ENCODE results near the gene OR51A7.

OR51A7 gene

DNA sequence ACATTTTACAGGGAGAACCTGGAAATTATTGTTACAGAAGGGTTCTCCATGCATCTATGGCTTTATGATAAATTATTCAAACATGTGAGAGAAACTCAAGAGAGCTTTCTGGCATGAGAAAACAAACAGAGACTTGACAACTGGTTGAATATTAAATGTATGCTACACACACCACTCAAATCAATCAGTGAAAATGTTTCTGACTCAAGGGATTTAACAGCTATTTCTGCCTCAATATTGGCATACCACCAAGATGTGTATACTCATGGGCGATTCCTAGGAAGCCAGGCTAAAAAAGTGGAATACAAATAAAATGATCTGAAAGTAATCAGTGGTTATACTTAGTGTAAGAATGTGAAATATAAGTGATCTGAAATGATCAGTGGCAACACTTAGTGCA lies 37.7 kb upstream of the OR51A7 start:
- Histone ChIP-seq H3K23ac (ENCODE audit: low read depth, low read length, poor library complexity) (no peak overlapping the region), H3K36me3 (replicated peaks in 1 of 2; ENCODE audit: control insufficient read depth in 2 of 2, insufficient read depth in 2 of 2, low read length in 2 of 2) (no peaks in the 10 kb centered on the region), H3K79me1 (ENCODE audit: low read depth, low read length) (no peaks in the 10 kb centered on the region), H3K27me3 (ENCODE audit: control insufficient read depth in 3 of 3, insufficient read depth in 3 of 3, low read depth in 1 of 3, low read length in 3 of 3) (no peaks in the 10 kb centered on the region), H3K4ac (ENCODE audit: low read length) (no peak overlapping the region), H2BK12ac (ENCODE audit: low read length) (no peak overlapping the region), H3K9me3 (replicated peaks in 1 of 2; ENCODE audit: control insufficient read depth in 2 of 2, insufficient read depth in 1 of 2, low read depth in 1 of 2, low read length in 2 of 2) (no peaks in the 10 kb centered on the region), H4K91ac (ENCODE audit: low read depth, low read length, poor library complexity) (no peak overlapping the region), H3K4me2 (ENCODE audit: insufficient read depth, low read length, poor library complexity, severe bottlenecking) (no peak overlapping the region), H3K14ac (ENCODE audit: low read length) (no peak overlapping the region), H2AFZ (ENCODE audit: low read length) (no peak overlapping the region), H2BK120ac (ENCODE audit: low read depth, low read length) (no peak overlapping the region), H3K9ac (ENCODE audit: low read depth, low read length, poor library complexity) (no peak overlapping the region), H3K4me1 (ENCODE audit: control insufficient read depth in 2 of 2, insufficient read depth in 1 of 2, low read depth in 1 of 2, low read length in 2 of 2) (no peaks in the 10 kb centered on the region), H3K4me3 (ENCODE audit: low read length in 2 of 2) (no peak overlapping the region), H2BK5ac (ENCODE audit: low read length) (no peak overlapping the region), H2BK15ac (ENCODE audit: low read length) (no peak overlapping the region), H3K27ac (replicated peaks; ENCODE audit: low read length) (no peak overlapping the region), H2AK5ac (ENCODE audit: low read depth, low read length) (no peak overlapping the region), H4K8ac (ENCODE audit: low read depth, low read length) (no peak overlapping the region), H3K18ac (ENCODE audit: low read length) (no peak overlapping the region)
- no peak for DNase-seq (ENCODE audit: low spot score)
- no CpG with 5 or more reads among the region's 1 CpG for WGBS, 2 donors (ENCODE audit: extremely low coverage in 2 of 2, insufficient read length in 2 of 2, insufficient replicate concordance in 1 of 2)

DNA sequence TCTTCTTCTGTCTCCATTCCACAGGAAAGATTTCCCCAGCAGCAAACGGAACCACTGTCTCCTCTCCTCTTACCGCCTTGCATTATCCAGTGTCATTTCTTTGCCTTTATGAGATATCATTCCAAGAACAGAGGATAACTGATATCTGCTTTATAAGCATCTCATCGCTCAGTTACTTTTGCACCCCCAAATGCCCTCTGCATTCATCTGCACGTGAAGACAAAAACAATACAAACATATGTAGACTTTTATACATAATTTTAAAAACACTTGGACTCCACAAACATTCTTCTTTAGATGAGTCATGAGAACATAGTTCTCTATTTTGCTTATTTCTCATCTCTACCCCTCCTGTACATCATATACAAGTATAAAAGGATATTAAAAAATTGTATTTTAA lies 22.4 kb upstream of the OR51A7 start:
- no peak overlapping the region for H3K4ac ChIP-seq (ENCODE audit: low read length)
- no peak overlapping the region for H3K23ac ChIP-seq (ENCODE audit: low read depth, low read length, poor library complexity)
- H3K79me1 ChIP-seq (ENCODE audit: low read depth, low read length), result no peaks in the 10 kb centered on the region
- H3K9ac ChIP-seq (ENCODE audit: low read depth, low read length, poor library complexity), result no peak overlapping the region
- H2AFZ ChIP-seq (ENCODE audit: low read length), result no peak overlapping the region
- H3K18ac ChIP-seq (ENCODE audit: low read length), result no peak overlapping the region
- no peak overlapping the region for H2AK5ac ChIP-seq (ENCODE audit: low read depth, low read length)
- H2BK120ac ChIP-seq (ENCODE audit: low read depth, low read length), result no peak overlapping the region
- no peak overlapping the region for H3K27ac ChIP-seq (replicated peaks; ENCODE audit: low read length)
- H2BK12ac ChIP-seq (ENCODE audit: low read length), result no peak overlapping the region
- H3K4me3 ChIP-seq (ENCODE audit: low read length in 2 of 2), result no peak overlapping the region
- DNase-seq (ENCODE audit: low spot score), result no peak
- no CpG with 5 or more reads among the region's 4 CpGs for WGBS, 2 donors (ENCODE audit: extremely low coverage in 2 of 2, insufficient read length in 2 of 2, insufficient replicate concordance in 1 of 2)
- no peak overlapping the region for H4K91ac ChIP-seq (ENCODE audit: low read depth, low read length, poor library complexity)
- no peak overlapping the region for H3K14ac ChIP-seq (ENCODE audit: low read length)
- no peak overlapping the region for H2BK15ac ChIP-seq (ENCODE audit: low read length)
- H3K4me1 ChIP-seq (ENCODE audit: control insufficient read depth in 2 of 2, insufficient read depth in 1 of 2, low read depth in 1 of 2, low read length in 2 of 2), result no peaks in the 10 kb centered on the region
- H4K8ac ChIP-seq (ENCODE audit: low read depth, low read length), result no peak overlapping the region
- no peaks in the 10 kb centered on the region for H3K36me3 ChIP-seq (replicated peaks in 1 of 2; ENCODE audit: control insufficient read depth in 2 of 2, insufficient read depth in 2 of 2, low read length in 2 of 2)
- H3K4me2 ChIP-seq (ENCODE audit: insufficient read depth, low read length, poor library complexity, severe bottlenecking), result no peak overlapping the region
- no peaks in the 10 kb centered on the region for H3K27me3 ChIP-seq (ENCODE audit: control insufficient read depth in 3 of 3, insufficient read depth in 3 of 3, low read depth in 1 of 3, low read length in 3 of 3)
- no peaks in the 10 kb centered on the region for H3K9me3 ChIP-seq (replicated peaks in 1 of 2; ENCODE audit: control insufficient read depth in 2 of 2, insufficient read depth in 1 of 2, low read depth in 1 of 2, low read length in 2 of 2)
- H2BK5ac ChIP-seq (ENCODE audit: low read length), result no peak overlapping the region

DNA sequence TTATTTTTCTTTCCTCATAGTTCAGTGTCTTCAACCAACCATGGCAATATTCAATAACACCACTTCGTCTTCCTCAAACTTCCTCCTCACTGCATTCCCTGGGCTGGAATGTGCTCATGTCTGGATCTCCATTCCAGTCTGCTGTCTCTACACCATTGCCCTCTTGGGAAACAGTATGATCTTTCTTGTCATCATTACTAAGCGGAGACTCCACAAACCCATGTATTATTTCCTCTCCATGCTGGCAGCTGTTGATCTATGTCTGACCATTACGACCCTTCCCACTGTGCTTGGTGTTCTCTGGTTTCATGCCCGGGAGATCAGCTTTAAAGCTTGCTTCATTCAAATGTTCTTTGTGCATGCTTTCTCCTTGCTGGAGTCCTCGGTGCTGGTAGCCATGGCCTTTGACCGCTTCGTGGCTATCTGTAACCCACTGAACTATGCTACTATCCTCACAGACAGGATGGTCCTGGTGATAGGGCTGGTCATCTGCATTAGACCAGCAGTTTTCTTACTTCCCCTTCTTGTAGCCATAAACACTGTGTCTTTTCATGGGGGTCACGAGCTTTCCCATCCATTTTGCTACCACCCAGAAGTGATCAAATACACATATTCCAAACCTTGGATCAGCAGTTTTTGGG lies 21.6 kb upstream of the OR51A7 start, which contains the start of gene OR51T1:
Gene OR51T1 (plus strand): TSS at position 41 of the 641 bp plus-strand sequence. CDS start 0 bp downstream, at position 41.
- H4K8ac ChIP-seq (ENCODE audit: low read depth, low read length), result no peak within 1 kb of the TSS
- no peaks in the 10 kb centered on the region for H3K79me1 ChIP-seq (ENCODE audit: low read depth, low read length)
- no peaks in the 10 kb centered on the region for H3K27me3 ChIP-seq (ENCODE audit: control insufficient read depth in 3 of 3, insufficient read depth in 3 of 3, low read depth in 1 of 3, low read length in 3 of 3)
- H2AFZ ChIP-seq (ENCODE audit: low read length), result no peak within 1 kb of the TSS
- no peak within 1 kb of the TSS for H3K4me2 ChIP-seq (ENCODE audit: insufficient read depth, low read length, poor library complexity, severe bottlenecking)
- H3K4ac ChIP-seq (ENCODE audit: low read length), result no peak within 1 kb of the TSS
- H2BK5ac ChIP-seq (ENCODE audit: low read length), result no peak within 1 kb of the TSS
- H3K14ac ChIP-seq (ENCODE audit: low read length), result no peak within 1 kb of the TSS
- no CpG with 5 or more reads among the region's 8 CpGs for WGBS, 2 donors (ENCODE audit: extremely low coverage in 2 of 2, insufficient read length in 2 of 2, insufficient replicate concordance in 1 of 2)
- DNase-seq (ENCODE audit: low spot score), result no peak
- H2BK120ac ChIP-seq (ENCODE audit: low read depth, low read length), result no peak within 1 kb of the TSS
- H3K4me3 ChIP-seq (ENCODE audit: low read length in 2 of 2), result peak within 1 kb of the TSS in 1 of 2 donors; percentile 2
- no peak within 1 kb of the TSS for H3K18ac ChIP-seq (ENCODE audit: low read length)
- no peaks in the 10 kb centered on the region for H3K36me3 ChIP-seq (replicated peaks in 1 of 2; ENCODE audit: control insufficient read depth in 2 of 2, insufficient read depth in 2 of 2, low read length in 2 of 2)
- no peak within 1 kb of the TSS for H2AK5ac ChIP-seq (ENCODE audit: low read depth, low read length)
- no peak within 1 kb of the TSS for H3K27ac ChIP-seq (replicated peaks; ENCODE audit: low read length)
- H3K23ac ChIP-seq (ENCODE audit: low read depth, low read length, poor library complexity), result no peak within 1 kb of the TSS
- H2BK12ac ChIP-seq (ENCODE audit: low read length), result no peak within 1 kb of the TSS
- H2BK15ac ChIP-seq (ENCODE audit: low read length), result no peak within 1 kb of the TSS
- H3K9ac ChIP-seq (ENCODE audit: low read depth, low read length, poor library complexity), result no peak within 1 kb of the TSS
- H3K4me1 ChIP-seq (ENCODE audit: control insufficient read depth in 2 of 2, insufficient read depth in 1 of 2, low read depth in 1 of 2, low read length in 2 of 2), result no peaks in the 10 kb centered on the region
- H3K9me3 ChIP-seq (replicated peaks in 1 of 2; ENCODE audit: control insufficient read depth in 2 of 2, insufficient read depth in 1 of 2, low read depth in 1 of 2, low read length in 2 of 2), result no peaks in the 10 kb centered on the region
- no peak within 1 kb of the TSS for H4K91ac ChIP-seq (ENCODE audit: low read depth, low read length, poor library complexity)

GRCh38 chr11:4882543-4882942 lies 21.0 kb upstream of the OR51A7 start:
- no peak overlapping the region for H3K4ac ChIP-seq (ENCODE audit: low read length)
- H2BK120ac ChIP-seq (ENCODE audit: low read depth, low read length), result no peak overlapping the region
- no peaks in the 10 kb centered on the region for H3K79me1 ChIP-seq (ENCODE audit: low read depth, low read length)
- H3K9me3 ChIP-seq (replicated peaks in 1 of 2; ENCODE audit: control insufficient read depth in 2 of 2, insufficient read depth in 1 of 2, low read depth in 1 of 2, low read length in 2 of 2), result no peaks in the 10 kb centered on the region
- H2AFZ ChIP-seq (ENCODE audit: low read length), result no peak overlapping the region
- no peak overlapping the region for H2BK5ac ChIP-seq (ENCODE audit: low read length)
- H3K14ac ChIP-seq (ENCODE audit: low read length), result no peak overlapping the region
- H3K9ac ChIP-seq (ENCODE audit: low read depth, low read length, poor library complexity), result no peak overlapping the region
- no peaks in the 10 kb centered on the region for H3K4me1 ChIP-seq (ENCODE audit: control insufficient read depth in 2 of 2, insufficient read depth in 1 of 2, low read depth in 1 of 2, low read length in 2 of 2)
- H4K91ac ChIP-seq (ENCODE audit: low read depth, low read length, poor library complexity), result no peak overlapping the region
- DNase-seq (ENCODE audit: low spot score), result no peak
- H3K27me3 ChIP-seq (ENCODE audit: control insufficient read depth in 3 of 3, insufficient read depth in 3 of 3, low read depth in 1 of 3, low read length in 3 of 3), result no peaks in the 10 kb centered on the region
- H3K23ac ChIP-seq (ENCODE audit: low read depth, low read length, poor library complexity), result no peak overlapping the region
- no peak overlapping the region for H2BK15ac ChIP-seq (ENCODE audit: low read length)
- no peak overlapping the region for H3K4me2 ChIP-seq (ENCODE audit: insufficient read depth, low read length, poor library complexity, severe bottlenecking)
- H2BK12ac ChIP-seq (ENCODE audit: low read length), result no peak overlapping the region
- H3K18ac ChIP-seq (ENCODE audit: low read length), result no peak overlapping the region
- peak overlapping the region in 1 of 2 donors; percentile 2 for H3K4me3 ChIP-seq (ENCODE audit: low read length in 2 of 2)
- no CpG with 5 or more reads among the region's 5 CpGs for WGBS, 2 donors (ENCODE audit: extremely low coverage in 2 of 2, insufficient read length in 2 of 2, insufficient replicate concordance in 1 of 2)
- H4K8ac ChIP-seq (ENCODE audit: low read depth, low read length), result no peak overlapping the region
- H3K36me3 ChIP-seq (replicated peaks in 1 of 2; ENCODE audit: control insufficient read depth in 2 of 2, insufficient read depth in 2 of 2, low read length in 2 of 2), result no peaks in the 10 kb centered on the region
- H3K27ac ChIP-seq (replicated peaks; ENCODE audit: low read length), result no peak overlapping the region
- no peak overlapping the region for H2AK5ac ChIP-seq (ENCODE audit: low read depth, low read length)
